ENCODE data around the gene MADCAM1. TPM values are rescaled to one million over a fixed set of nuclear protein-coding genes. Genes with fewer than 3 reads are reported as not detected.

Gene MADCAM1
- total and polyA plus RNA-seq, 8 donors: 0.52 to 11.7 (median 6.7) TPM; not detected in 1

- DNase-seq: peak in 3 of 4 donors; percentile 72 to 95 (median 78)
- ATAC-seq: peak; percentile 91
- Histone ChIP-seq H3K4me1 (peaks cover 9 to 46% of the 10 kb centered on the region in 2 donors), H3K4me3 (peak within 1 kb of the TSS; percentile 98 to 100), H3K36me3 (peaks cover 0 to 8% of the 10 kb centered on the region in 2 donors), H3K9me3 (no peaks in the 10 kb centered on the region), H3K27ac (peak within 1 kb of the TSS; percentile 88 to 98), H3K27me3 (no peaks in the 10 kb centered on the region)
- intact Hi-C loops (cut with DNase I): no loop called here
- TF ChIP-seq, protein P1, sequence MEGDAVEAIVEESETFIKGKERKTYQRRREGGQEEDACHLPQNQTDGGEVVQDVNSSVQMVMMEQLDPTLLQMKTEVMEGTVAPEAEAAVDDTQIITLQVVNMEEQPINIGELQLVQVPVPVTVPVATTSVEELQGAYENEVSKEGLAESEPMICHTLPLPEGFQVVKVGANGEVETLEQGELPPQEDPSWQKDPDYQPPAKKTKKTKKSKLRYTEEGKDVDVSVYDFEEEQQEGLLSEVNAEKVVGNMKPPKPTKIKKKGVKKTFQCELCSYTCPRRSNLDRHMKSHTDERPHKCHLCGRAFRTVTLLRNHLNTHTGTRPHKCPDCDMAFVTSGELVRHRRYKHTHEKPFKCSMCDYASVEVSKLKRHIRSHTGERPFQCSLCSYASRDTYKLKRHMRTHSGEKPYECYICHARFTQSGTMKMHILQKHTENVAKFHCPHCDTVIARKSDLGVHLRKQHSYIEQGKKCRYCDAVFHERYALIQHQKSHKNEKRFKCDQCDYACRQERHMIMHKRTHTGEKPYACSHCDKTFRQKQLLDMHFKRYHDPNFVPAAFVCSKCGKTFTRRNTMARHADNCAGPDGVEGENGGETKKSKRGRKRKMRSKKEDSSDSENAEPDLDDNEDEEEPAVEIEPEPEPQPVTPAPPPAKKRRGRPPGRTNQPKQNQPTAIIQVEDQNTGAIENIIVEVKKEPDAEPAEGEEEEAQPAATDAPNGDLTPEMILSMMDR (IDR thresholded peaks at IDR 0.05): no peak
Measured at GRCh38 chr19:507286-508203, 11.3 kb downstream of the MADCAM1 start, which contains the start of gene TPGS1. TPGS1 (plus strand) TSS chr19:507497; CDS start chr19:507507, 10 bp downstream.

DNA sequence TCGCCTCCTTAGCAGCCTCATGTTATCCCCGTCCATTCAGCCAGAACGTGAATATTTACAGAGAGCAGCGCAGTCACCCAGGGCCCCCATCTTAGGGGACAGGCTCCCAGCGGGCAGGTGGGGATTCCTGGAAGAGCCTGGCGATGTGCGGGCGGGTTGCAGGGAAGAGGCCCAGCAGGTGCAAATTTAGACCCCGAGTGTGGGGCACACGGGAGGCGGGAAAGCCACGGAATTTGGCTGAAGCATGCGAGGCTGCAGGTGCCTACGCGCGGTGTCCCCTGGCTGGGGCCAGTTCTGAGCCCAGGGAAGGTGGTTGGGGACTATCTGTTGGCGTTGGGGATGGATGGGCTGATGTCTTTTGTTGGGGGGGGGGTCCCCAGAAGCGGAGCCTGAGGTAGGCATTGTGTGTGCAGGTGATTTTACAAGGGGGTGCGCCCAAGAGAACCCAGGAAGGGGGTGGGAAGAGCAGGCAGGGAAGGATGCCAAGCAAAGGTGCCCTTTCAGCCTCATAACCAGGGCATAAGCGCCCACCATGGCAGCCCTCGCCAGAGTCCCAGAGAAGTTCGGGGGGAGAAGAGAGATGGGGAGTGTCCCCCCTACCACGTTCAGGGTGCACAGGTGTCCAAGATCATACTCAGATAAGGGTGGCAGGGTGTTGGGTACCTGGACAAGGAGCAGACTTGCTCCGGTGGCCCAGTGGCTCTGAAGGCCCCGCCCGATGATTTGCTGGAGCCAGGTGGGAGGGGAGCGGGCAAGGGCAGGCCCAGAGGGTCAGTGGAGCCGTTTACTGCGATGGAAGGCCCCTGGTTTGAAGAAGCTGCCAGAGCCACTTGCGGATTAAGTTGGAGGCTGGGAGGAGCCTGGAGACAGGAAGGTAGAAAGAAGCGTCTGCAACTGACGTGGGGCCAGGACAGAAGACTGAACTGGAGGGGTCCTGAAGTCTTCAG, 12.2 kb downstream of the MADCAM1 start:
- TF ChIP-seq, protein P1 (IDR thresholded peaks at IDR 0.05): no peak

GRCh38 chr19:510606-511100, 14.4 kb downstream of the MADCAM1 start:
- H3K9me3 ChIP-seq: no peaks in the 10 kb centered on the region
- H3K4me1 ChIP-seq: peaks cover 9 to 45% of the 10 kb centered on the region in 2 donors
- H3K27ac ChIP-seq: peak overlapping the region; percentile 71 to 81
- H3K27me3 ChIP-seq: no peaks in the 10 kb centered on the region
- DNase-seq (peak; percentile 50 to 91 (median 79)), ATAC-seq (peak; percentile 3)
- TF ChIP-seq, protein P1 (IDR thresholded peaks at IDR 0.05): peak; percentile 88 to 98
- H3K4me3 ChIP-seq: peak overlapping the region in 1 of 2 donors; percentile 20
- peaks cover 0 to 8% of the 10 kb centered on the region in 2 donors for H3K36me3 ChIP-seq
- intact Hi-C loops (cut with DNase I): no loop called here

More for the DNA sequence above, 12.2 kb downstream of the MADCAM1 start:
- Histone ChIP-seq H3K36me3 (peaks cover 0 to 8% of the 10 kb centered on the region in 2 donors), H3K4me1 (peaks cover 9 to 45% of the 10 kb centered on the region in 2 donors), H3K4me3 (peak overlapping the region; percentile 98 to 100), H3K27me3 (no peaks in the 10 kb centered on the region), H3K27ac (peak overlapping the region in 1 of 2 donors; percentile 98), H3K9me3 (no peaks in the 10 kb centered on the region)
- ATAC-seq (no peak), DNase-seq (no peak)
- intact Hi-C loops (cut with DNase I): no loop called here

GRCh38 chr19:511101-511851, 15.0 kb downstream of the MADCAM1 start:
- H3K4me3 ChIP-seq: peak overlapping the region in 1 of 2 donors; percentile 20
- peaks cover 0 to 8% of the 10 kb centered on the region in 2 donors for H3K36me3 ChIP-seq
- no peaks in the 10 kb centered on the region for H3K27me3 ChIP-seq
- TF ChIP-seq, protein P1 (IDR thresholded peaks at IDR 0.05): no peak
- DNase-seq (peak in 1 of 4 donors; percentile 50), ATAC-seq (no peak)
- no peaks in the 10 kb centered on the region for H3K9me3 ChIP-seq
- peaks cover 7 to 44% of the 10 kb centered on the region in 2 donors for H3K4me1 ChIP-seq
- intact Hi-C loops (cut with DNase I): no loop called here
- H3K27ac ChIP-seq: peak overlapping the region; percentile 71 to 81
